ENCODE results near the gene ARL6IP4.

The ARL6IP4 gene

GRCh38 chr12:122976648-122976975 lies 3.9 kb upstream of the ARL6IP4 start:
- in situ Hi-C loops (cut with MboI; ENCODE audit: low sequenced_read_pairs): no loop called here

GRCh38 chr12:122977153-122977552 lies 3.3 kb upstream of the ARL6IP4 start:
- in situ Hi-C loops (cut with MboI; ENCODE audit: low sequenced_read_pairs): no loop called here

- in situ Hi-C loops (cut with MboI; ENCODE audit: low sequenced_read_pairs): no loop called here
These were observed 2.7 kb upstream of the ARL6IP4 start for GRCh38 chr12:122977655-122978392.

- in situ Hi-C loops (cut with MboI; ENCODE audit: low sequenced_read_pairs): no loop called here
These were observed 1.9 kb upstream of the ARL6IP4 start for GRCh38 chr12:122978507-122978955.

GRCh38 chr12:122979001-122979907 lies 1.2 kb upstream of the ARL6IP4 start:
- in situ Hi-C loops (cut with MboI; ENCODE audit: low sequenced_read_pairs): no loop called here

GRCh38 chr12:122979908-122980182 lies 636 bp upstream of the ARL6IP4 start:
- in situ Hi-C loops (cut with MboI; ENCODE audit: low sequenced_read_pairs): no loop called here

GRCh38 chr12:122981036-122981471 lies 573 bp downstream of the ARL6IP4 start:
- in situ Hi-C loops (cut with MboI; ENCODE audit: low sequenced_read_pairs): no loop called here

GRCh38 chr12:122981587-122982476 lies 1.4 kb downstream of the ARL6IP4 start:
- in situ Hi-C loops (cut with MboI; ENCODE audit: low sequenced_read_pairs): no loop called here

GRCh38 chr12:122982477-122982815 lies 2.0 kb downstream of the ARL6IP4 start:
- in situ Hi-C loops (cut with MboI; ENCODE audit: low sequenced_read_pairs): no loop called here

- in situ Hi-C loops (cut with MboI; ENCODE audit: low sequenced_read_pairs): no loop called here
These were observed 2.7 kb downstream of the ARL6IP4 start for GRCh38 chr12:122982963-122983788.

GRCh38 chr12:122983789-122984515 lies 3.5 kb downstream of the ARL6IP4 start:
- in situ Hi-C loops (cut with MboI; ENCODE audit: low sequenced_read_pairs): no loop called here

GRCh38 chr12:122984612-122985337 lies 4.3 kb downstream of the ARL6IP4 start:
- in situ Hi-C loops (cut with MboI; ENCODE audit: low sequenced_read_pairs): no loop called here

GRCh38 chr12:122985338-122986257 lies 5.1 kb downstream of the ARL6IP4 start:
- in situ Hi-C loops (cut with MboI; ENCODE audit: low sequenced_read_pairs): no loop called here

GRCh38 chr12:122986258-122986871 lies 5.9 kb downstream of the ARL6IP4 start:
- in situ Hi-C loops (cut with MboI; ENCODE audit: low sequenced_read_pairs): no loop called here

GRCh38 chr12:122987086-122987951 lies 6.8 kb downstream of the ARL6IP4 start:
- in situ Hi-C loops (cut with MboI; ENCODE audit: low sequenced_read_pairs): no loop called here

- in situ Hi-C loops (cut with MboI; ENCODE audit: low sequenced_read_pairs): no loop called here
These were observed 7.6 kb downstream of the ARL6IP4 start for GRCh38 chr12:122988036-122988435.
